ENCODE results near the gene PTPRU.

The PTPRU gene

DNA sequence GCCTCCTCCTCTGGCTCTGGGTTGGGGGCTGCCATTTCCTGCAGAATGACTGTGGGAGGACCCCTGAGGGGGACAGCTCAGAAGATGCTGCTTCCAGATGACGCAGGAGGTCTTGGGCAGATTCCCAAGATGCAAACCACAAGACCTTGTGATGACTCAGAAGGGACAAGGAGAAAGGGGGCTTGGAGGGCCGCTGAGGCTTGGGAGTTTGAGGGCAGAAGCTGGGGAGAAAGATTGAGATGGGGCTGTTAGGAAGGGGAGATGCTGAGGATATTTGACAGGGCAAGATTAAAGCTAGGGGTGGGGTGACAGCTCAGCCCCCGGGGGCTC lies 7.5 kb downstream of the PTPRU start:
- CTCF ChIA-PET, result no interaction called here
- no peak for DNase-seq (ENCODE audit: extremely low spot score)
- POLR2A ChIA-PET, result no interaction called here
- TF ChIP-seq ARNT (IDR thresholded peaks at IDR 0.05) (no peak), L3MBTL2 (conservative IDR thresholded peaks at IDR 0.05) (no peak), HDGF (IDR thresholded peaks at IDR 0.05; ENCODE audit: borderline replicate concordance) (no peak), CTBP1 (IDR thresholded peaks at IDR 0.05; ENCODE audit: borderline replicate concordance) (no peak), BHLHE40 (IDR thresholded peaks at IDR 0.05; ENCODE audit: borderline replicate concordance) (no peak), FOXK2 (IDR thresholded peaks at IDR 0.05) (no peak), NFRKB (IDR thresholded peaks at IDR 0.05) (no peak)

DNA sequence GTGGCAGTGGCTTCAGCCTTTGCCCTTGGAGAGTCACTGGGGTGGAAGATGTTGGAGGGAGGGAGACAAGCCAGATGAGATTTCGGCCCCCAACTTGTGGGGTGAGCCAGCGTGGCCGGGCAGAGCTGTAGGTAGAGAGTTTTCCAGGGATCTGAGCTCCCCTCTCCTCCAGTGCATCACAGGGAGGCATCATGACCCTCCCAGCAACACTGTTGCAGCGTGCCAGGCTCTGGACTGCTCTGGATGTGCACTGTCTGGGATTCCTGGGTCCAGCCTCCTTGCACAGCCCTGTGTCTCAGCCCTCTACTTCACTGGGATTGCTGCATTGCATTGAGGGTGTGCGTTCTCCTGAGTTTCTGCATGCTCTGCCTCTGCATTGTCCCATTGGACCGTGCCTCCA lies 8.9 kb downstream of the PTPRU start:
- POLR2A ChIA-PET, result no interaction called here
- DNase-seq (ENCODE audit: extremely low spot score), result no peak
- CTCF ChIA-PET, result no interaction called here
- TF ChIP-seq ELF4 (IDR thresholded peaks at IDR 0.05) (no peak), ARNT (IDR thresholded peaks at IDR 0.05) (no peak), FOXK2 (IDR thresholded peaks at IDR 0.05) (no peak), L3MBTL2 (conservative IDR thresholded peaks at IDR 0.05) (no peak), SUZ12 (IDR thresholded peaks at IDR 0.05) (no peak), SP1 (IDR thresholded peaks at IDR 0.05) (no peak), HDGF (IDR thresholded peaks at IDR 0.05; ENCODE audit: borderline replicate concordance) (no peak), BHLHE40 (IDR thresholded peaks at IDR 0.05; ENCODE audit: borderline replicate concordance) (no peak), CTBP1 (IDR thresholded peaks at IDR 0.05; ENCODE audit: borderline replicate concordance) (no peak), NFRKB (IDR thresholded peaks at IDR 0.05) (no peak), TARDBP (IDR thresholded peaks at IDR 0.05) (no peak), LEF1 (IDR thresholded peaks at IDR 0.05; ENCODE audit: borderline replicate concordance) (no peak), FOXA1 (IDR thresholded peaks at IDR 0.05) (no peak), FOXM1 (IDR thresholded peaks at IDR 0.05; ENCODE audit: borderline replicate concordance) (no peak)
- TF ChIP-seq, protein P1, sequence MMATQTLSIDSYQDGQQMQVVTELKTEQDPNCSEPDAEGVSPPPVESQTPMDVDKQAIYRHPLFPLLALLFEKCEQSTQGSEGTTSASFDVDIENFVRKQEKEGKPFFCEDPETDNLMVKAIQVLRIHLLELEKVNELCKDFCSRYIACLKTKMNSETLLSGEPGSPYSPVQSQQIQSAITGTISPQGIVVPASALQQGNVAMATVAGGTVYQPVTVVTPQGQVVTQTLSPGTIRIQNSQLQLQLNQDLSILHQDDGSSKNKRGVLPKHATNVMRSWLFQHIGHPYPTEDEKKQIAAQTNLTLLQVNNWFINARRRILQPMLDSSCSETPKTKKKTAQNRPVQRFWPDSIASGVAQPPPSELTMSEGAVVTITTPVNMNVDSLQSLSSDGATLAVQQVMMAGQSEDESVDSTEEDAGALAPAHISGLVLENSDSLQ (IDR thresholded peaks at IDR 0.05), result no peak

DNA sequence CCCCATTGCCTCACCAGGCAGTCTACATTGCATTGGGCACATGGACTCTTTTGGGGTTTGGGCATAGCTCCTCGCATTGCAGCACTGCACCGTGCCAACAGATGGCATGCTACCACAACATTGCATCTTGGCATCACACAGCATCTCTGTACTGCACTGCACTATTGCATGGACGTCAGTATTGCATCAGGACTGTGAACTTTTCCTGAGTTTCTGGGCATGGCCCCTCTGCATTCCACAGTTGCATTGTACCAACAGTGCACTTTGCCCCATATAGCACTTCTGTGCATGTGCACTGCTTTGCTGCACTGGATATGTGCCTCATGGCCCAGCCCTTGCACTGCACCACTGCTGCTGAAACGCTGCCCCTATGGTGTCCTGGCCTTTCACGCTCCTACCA lies 9.6 kb downstream of the PTPRU start:
- no peak for DNase-seq (ENCODE audit: extremely low spot score)
- POLR2A ChIA-PET, result no interaction called here
- CTCF ChIA-PET, result no interaction called here
- no peak for TF ChIP-seq HDGF (IDR thresholded peaks at IDR 0.05; ENCODE audit: borderline replicate concordance)
- TF ChIP-seq SUZ12 (IDR thresholded peaks at IDR 0.05), result no peak
- TF ChIP-seq LEF1 (IDR thresholded peaks at IDR 0.05; ENCODE audit: borderline replicate concordance), result no peak
- no peak for TF ChIP-seq ELF4 (IDR thresholded peaks at IDR 0.05)
- TF ChIP-seq CTBP1 (IDR thresholded peaks at IDR 0.05; ENCODE audit: borderline replicate concordance), result no peak
- TF ChIP-seq ZNF384 (IDR thresholded peaks at IDR 0.05), result no peak
- no peak for TF ChIP-seq TARDBP (IDR thresholded peaks at IDR 0.05)
- TF ChIP-seq L3MBTL2 (conservative IDR thresholded peaks at IDR 0.05), result no peak
- TF ChIP-seq, protein P1 (IDR thresholded peaks at IDR 0.05), result no peak
- TF ChIP-seq FOXA1 (IDR thresholded peaks at IDR 0.05), result no peak
- TF ChIP-seq FOXM1 (IDR thresholded peaks at IDR 0.05; ENCODE audit: borderline replicate concordance), result no peak
- no peak for TF ChIP-seq SP1 (IDR thresholded peaks at IDR 0.05)
- no peak for TF ChIP-seq NFRKB (IDR thresholded peaks at IDR 0.05)
- no peak for TF ChIP-seq ARNT (IDR thresholded peaks at IDR 0.05)
- no peak for TF ChIP-seq FOXK2 (IDR thresholded peaks at IDR 0.05)

DNA sequence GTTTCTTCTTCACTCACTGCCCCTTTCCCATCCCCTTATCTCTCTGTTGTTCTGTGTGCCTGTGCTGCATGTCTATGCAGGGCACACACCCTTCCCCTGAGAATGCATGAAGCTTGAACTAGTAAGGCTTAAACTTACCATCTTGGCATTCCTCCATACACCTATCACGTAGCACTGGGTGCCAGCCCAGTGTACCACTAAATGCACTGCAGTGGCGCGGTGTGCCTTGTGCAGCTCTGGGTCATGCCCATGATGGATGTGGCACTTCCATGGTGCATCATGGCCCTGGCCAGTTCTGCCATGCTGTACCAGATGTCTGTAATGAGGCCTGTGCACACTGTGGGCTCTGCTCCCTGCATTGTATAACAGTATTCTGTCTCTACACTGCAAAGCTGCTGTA lies 10.7 kb downstream of the PTPRU start:
- POLR2A ChIA-PET, result no interaction called here
- no peak for TF ChIP-seq ARNT (IDR thresholded peaks at IDR 0.05)
- no peak for TF ChIP-seq FOXA1 (IDR thresholded peaks at IDR 0.05)
- TF ChIP-seq, protein P1 (IDR thresholded peaks at IDR 0.05), result no peak
- no peak for TF ChIP-seq SP1 (IDR thresholded peaks at IDR 0.05)
- no peak for TF ChIP-seq FOXM1 (IDR thresholded peaks at IDR 0.05; ENCODE audit: borderline replicate concordance)
- TF ChIP-seq HDGF (IDR thresholded peaks at IDR 0.05; ENCODE audit: borderline replicate concordance), result no peak
- no peak for TF ChIP-seq BHLHE40 (IDR thresholded peaks at IDR 0.05; ENCODE audit: borderline replicate concordance)
- no peak for TF ChIP-seq CTBP1 (IDR thresholded peaks at IDR 0.05; ENCODE audit: borderline replicate concordance)
- TF ChIP-seq SUZ12 (IDR thresholded peaks at IDR 0.05), result no peak
- no peak for TF ChIP-seq TARDBP (IDR thresholded peaks at IDR 0.05)
- no peak for TF ChIP-seq ZNF384 (IDR thresholded peaks at IDR 0.05)
- no peak for TF ChIP-seq NFRKB (IDR thresholded peaks at IDR 0.05)
- TF ChIP-seq LEF1 (IDR thresholded peaks at IDR 0.05; ENCODE audit: borderline replicate concordance), result no peak
- no peak for TF ChIP-seq L3MBTL2 (conservative IDR thresholded peaks at IDR 0.05)
- no peak for TF ChIP-seq ELF4 (IDR thresholded peaks at IDR 0.05)
- no peak for TF ChIP-seq FOXK2 (IDR thresholded peaks at IDR 0.05)

DNA sequence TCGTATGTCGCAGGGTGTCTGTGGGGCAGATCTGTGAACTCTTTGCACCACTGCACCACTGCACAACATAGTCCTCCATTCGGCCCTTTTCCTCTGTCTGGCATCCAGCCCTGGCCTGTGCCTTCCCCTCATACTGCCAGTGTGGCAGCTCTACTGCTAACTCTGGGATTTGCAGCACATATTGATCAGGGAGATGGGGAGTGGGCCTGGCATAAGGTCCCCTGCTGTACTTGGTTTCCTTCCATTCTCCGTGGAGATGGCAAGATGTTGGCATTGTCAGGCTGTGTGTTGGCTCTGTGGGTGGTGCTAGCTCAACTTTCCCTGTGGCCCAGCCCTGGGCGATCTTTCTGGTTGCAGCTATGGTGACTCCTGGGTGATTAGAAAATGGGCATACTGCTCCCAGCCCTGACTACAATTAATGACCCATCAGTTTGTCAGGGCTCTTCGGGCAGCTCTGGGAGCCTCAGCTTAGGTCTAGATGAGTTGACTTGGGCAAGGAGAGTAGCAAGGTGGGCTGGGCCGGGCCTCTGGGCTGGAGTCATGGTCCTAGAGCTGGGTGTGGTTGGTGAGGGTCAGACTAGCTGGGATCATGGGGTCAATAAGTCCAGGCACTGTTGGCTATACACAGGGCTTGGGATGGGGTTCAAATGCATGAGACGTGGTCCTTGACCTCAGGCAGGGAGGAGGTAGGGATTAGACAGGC lies 11.4 kb downstream of the PTPRU start:
- ChIA-PET CTCF (interaction anchor here (0.7 kb wide), 1 partner anchor 8 kb away, joined by 3 read pairs; no protein-coding TSS in a partner anchor), POLR2A (no interaction called here)
- TF ChIP-seq SP1 (IDR thresholded peaks at IDR 0.05), result no peak
- no peak for TF ChIP-seq FOXA1 (IDR thresholded peaks at IDR 0.05)
- no peak for TF ChIP-seq FOXM1 (IDR thresholded peaks at IDR 0.05; ENCODE audit: borderline replicate concordance)
- TF ChIP-seq, protein P1 (IDR thresholded peaks at IDR 0.05), result no peak
- TF ChIP-seq L3MBTL2 (conservative IDR thresholded peaks at IDR 0.05), result no peak
- no peak for TF ChIP-seq ARNT (IDR thresholded peaks at IDR 0.05)
- TF ChIP-seq LEF1 (IDR thresholded peaks at IDR 0.05; ENCODE audit: borderline replicate concordance), result no peak
- TF ChIP-seq HDGF (IDR thresholded peaks at IDR 0.05; ENCODE audit: borderline replicate concordance), result no peak
- TF ChIP-seq SUZ12 (IDR thresholded peaks at IDR 0.05), result no peak
- no peak for TF ChIP-seq NFRKB (IDR thresholded peaks at IDR 0.05)
- TF ChIP-seq FOXK2 (IDR thresholded peaks at IDR 0.05), result no peak
- TF ChIP-seq BHLHE40 (IDR thresholded peaks at IDR 0.05; ENCODE audit: borderline replicate concordance), result no peak
- TF ChIP-seq ZNF384 (IDR thresholded peaks at IDR 0.05), result no peak
- TF ChIP-seq TARDBP (IDR thresholded peaks at IDR 0.05), result no peak
- no peak for DNase-seq (ENCODE audit: extremely low spot score)

More for the DNA sequence above, 10.7 kb downstream of the PTPRU start:
- no peak for DNase-seq (ENCODE audit: extremely low spot score)
- CTCF ChIA-PET, result interaction anchor here (0.7 kb wide), 1 partner anchor 9 kb away, joined by 3 read pairs; no protein-coding TSS in a partner anchor

Data from HEK293T (cell line).